RKO (cell line): Measurements from ENCODE around the gene KRTAP19-6.
"Not testable (repeated sequence)": the region's sequence is repeated elsewhere in the genome, so short reads cannot be mapped to it uniquely, and the experiment has no call there.

Source experiments
- DNase-seq: peaks from one replicate; pipeline ENCODE4 v3.0.0-alpha.2; 2016; ENCODE audit warnings: low spot score

KRTAP19-6 gene, protein sequence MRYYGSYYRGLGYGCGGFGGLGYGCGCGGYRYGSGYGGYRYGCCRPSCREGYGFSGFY

DNA sequence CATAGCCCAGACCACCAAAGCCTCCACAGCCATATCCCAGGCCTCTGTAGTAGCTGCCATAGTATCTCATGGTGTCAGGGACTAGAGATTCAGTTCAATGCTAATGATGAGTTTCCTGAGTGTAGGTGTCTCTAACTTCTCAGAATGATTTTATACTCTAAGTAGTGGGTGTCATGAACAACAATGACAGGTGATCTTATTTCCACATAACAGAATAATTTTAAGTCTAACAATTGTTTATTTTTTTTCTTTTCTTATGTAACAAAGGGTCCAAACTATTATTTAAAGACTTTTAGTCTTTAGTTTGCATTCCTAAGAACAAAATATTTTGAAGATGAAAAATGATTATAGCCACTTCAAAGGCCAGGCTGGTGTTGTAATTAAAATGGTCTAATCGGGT lies at the start of gene KRTAP19-6:
KRTAP19-6 (minus strand) TSS at position 101 of the 400 bp plus-strand sequence; CDS start at position 70, 31 bp downstream.
- no peak for DNase-seq

DNA sequence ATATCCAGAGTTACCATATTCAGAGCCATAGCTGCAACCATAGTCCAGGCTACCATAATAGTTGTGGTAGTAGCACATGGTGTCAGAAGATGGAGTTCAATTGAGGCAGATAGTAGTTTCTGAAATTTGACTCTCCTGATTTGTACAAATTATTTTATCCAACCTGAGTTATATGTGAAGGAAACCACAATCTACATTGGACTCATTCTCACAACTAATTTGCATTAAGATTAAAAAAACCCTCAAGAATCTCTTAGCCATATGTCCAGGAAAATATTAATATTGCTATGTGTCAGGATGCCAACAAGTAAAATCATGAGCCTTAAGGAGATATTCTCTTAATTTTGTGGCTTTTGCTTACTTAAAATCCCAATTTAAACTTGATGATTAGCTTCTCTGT lies 48.6 kb upstream of the KRTAP19-6 start, which contains the start of gene KRTAP22-2:
KRTAP22-2 (minus strand) TSS at position 101 of the 400 bp plus-strand sequence.
- no peak for DNase-seq

DNA sequence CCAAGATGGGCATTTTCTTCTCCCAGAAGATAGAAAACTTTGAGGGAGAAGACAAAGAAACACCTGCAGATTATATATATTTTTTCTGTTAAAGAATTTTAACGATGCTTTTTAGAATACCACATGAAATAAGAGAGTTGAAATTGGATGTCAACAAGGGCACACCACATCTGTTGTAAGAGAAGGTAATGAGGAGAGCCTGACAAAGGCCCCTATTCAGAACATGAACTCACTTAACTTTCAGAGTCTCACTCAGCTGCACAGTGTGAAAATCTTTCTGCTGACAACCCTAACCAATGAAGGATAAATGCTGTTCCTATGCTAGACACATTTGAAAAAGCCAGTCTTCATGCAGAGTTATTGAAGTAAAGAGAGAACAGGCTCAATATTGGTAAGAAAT lies 41.2 kb upstream of the KRTAP19-6 start:
- DNase-seq: no peak

DNA sequence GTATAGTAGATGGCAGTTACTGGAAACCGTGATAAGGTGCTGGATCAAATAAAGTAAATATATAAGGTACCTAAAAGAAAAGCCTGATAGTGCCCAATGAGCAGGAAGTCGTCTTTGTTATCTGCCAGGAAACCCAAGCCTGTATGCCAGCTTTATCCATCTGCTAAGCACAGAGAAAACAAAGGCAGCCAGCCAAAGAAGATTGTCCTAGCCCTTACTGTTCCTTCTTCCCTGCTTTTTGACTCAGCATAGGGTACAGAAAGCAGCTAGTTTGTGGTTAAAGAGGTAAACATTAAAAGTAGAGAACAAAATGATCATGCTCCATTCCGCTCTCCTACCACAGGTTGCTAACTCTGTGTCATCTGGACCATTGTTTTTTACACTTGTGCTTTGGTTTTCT lies 38.5 kb upstream of the KRTAP19-6 start:
- DNase-seq: no peak

DNA sequence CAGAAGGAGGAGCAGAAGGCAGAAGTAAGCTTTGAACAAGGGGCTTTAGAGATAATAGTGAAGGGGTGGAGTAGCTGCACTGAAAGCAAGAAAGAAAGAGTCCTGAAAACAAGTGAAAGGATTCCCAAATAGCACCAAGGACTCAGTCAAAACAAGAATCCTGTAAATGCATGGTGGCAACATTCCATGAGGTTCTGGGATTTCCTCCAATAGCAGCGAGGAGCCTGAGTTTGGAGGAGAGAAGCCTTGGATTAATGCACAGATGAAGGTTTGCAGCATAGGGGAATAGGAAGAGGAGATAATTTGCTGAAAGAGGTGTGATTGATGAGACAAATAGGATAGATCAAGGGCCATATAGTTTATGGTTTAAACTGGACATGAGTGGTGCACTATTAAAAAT lies 37.7 kb upstream of the KRTAP19-6 start:
- DNase-seq: no peak

DNA sequence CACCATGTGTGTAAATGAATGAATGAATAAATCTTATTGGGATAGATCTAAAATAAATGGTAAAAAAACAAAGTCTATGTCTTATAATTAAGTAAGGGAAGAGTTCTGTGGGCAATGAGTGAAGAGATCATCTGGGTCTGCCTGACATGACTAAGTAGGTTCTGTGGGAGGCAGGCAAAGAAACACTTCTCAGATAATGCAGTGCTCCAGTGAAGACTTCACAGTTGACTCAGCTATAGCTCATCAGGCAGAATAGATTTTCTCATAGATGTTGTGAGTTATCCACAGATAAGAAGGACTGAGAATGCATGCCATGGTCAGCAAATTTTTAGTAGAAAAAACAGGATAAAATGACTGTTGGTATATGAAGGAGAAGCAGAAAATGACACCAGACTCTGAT lies 36.1 kb upstream of the KRTAP19-6 start:
- peak; percentile 8 for DNase-seq

DNA sequence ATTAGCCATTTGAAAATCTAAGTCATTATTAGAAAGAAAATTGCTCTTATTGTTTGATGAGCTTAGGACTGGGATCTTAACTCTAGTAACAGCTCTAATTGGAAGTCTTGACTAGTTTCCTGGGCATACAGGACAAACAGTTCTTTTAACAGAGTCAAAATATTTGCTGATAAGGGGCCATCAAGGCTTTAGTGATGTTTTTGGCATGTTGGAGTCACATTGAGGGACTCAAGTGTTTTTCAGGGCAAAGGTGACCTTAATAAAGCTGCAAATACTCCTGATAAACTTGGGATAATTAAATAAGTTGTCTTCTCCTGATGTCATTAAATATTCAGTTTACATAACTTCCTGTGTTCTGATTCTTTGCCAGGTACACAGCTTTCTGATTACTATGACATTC lies 26.0 kb upstream of the KRTAP19-6 start:
- no peak for DNase-seq

DNA sequence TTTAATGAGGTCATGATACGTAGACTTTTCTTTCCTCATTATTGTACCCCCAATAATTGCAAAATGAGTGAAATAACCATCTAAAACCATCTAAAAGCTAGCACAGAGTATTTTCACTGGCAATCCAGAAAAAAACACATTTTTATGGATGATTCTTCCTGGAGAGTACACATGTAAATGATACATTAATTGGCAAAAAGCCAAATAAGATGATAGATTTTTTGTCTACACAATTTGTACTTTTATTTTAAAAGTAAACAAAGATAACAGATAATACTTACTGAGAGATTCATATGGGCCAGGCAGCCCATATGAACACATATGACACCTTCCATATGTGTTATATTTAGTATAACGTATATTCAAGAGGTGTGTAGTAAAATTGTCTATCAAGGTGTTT lies 22.0 kb upstream of the KRTAP19-6 start:
- no peak for DNase-seq

DNA sequence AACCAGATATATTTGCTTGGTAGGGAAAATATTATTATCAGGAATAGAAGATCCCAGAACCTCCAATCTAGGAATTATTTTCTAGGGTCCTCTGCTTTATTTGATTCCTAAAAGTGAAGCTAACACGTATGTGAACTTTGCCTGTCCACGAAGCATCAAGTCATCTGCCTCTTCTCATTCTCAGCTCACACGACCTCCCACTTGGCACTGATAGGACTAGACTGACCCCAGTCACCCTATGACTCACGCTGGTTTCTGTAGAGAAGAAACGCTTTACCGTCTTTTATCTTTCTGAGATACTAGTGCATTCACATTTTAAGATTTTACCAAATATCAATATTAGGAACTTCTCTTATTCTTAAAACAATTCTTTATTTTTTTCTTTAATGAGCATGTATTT lies 21.4 kb upstream of the KRTAP19-6 start:
- DNase-seq: no peak

DNA sequence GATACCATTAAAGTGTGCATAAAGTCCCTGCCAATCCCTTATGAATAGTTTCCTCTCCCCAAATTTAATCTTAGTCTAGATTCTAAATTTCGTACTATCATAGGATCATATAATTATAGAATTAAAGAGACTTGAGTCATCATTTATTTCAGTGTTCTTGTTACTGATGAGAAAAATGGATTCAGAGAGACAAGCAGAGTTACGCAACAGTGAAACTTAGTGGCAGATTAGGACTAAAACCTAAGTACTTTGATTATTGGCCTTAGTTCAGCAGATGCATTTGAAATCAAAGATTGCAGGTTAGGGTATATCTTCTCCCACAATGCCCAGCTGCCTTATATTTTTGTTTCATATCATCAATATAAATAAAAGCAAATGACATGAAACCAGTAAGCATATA lies 20.3 kb upstream of the KRTAP19-6 start:
- no peak for DNase-seq

DNA sequence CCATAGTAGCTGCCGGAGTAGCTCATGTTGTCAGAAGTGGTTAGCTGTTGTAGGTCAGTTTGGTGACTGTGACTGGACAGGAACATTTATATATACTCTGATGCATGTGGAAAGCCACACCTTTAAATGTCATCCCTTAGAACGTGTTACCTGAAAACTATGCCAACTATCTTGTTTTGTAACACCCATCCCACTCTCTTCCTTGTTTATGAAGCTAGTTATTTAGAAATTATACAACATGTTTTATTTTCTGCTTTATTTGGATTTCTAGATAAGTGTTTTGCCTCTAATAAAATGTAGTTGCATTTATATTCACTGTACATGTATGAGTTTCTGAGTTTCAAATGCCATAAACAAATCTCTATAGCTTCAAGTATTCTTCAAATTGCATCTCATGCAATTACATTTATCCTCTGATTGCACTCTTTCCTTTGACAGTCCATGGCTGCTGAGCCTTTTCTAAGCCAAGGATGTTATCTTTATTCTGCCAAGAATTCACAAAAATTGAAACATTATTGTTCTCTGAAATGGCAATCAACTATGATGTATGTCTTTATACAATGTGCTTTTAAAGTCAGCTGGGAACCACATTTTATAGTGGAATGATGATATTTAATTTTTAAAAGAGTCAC lies 19.7 kb upstream of the KRTAP19-6 start, which contains the start of gene KRTAP19-7:
KRTAP19-7 (minus strand) TSS at position 51 of the 632 bp plus-strand sequence; CDS start at position 26, 25 bp downstream.
- DNase-seq: no peak

DNA sequence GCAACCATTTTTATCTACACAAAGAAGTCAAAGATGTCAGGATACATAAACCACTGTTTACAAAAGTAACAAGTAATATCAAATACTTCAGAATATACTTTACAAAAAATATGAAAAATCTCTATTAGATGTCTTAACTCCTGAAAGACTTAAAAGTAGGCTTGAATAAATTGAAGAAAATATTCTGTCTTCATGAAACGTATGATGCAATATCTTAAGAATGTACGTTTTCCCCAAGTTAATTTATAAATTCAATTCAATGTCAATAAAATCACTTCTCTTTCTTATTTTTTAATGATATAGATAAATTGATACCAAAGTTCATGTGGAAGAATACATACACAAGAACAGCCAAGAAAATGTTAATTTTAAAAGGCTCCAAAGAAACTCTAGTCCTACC lies 13.4 kb upstream of the KRTAP19-6 start:
- DNase-seq: no peak

DNA sequence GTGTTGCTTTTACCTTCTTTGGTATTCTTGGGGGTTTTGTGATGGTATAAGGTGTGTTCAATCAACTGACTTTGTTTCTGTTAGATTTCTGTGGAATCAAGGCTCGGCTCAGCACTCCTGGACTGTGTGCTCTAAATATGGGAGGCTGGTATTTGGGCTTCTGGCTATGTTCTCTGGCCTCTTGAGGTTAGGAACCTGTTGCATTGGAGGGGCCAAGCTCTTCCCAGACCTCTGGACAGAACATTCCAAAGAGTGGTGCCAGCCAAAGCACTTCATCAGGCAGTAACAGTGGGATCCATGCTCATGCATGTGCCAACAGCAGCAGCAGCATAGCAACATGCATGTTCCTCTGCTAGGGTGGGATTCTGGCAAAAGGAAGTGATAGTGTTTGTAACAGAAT lies 11.1 kb upstream of the KRTAP19-6 start:
- DNase-seq: no peak

DNA sequence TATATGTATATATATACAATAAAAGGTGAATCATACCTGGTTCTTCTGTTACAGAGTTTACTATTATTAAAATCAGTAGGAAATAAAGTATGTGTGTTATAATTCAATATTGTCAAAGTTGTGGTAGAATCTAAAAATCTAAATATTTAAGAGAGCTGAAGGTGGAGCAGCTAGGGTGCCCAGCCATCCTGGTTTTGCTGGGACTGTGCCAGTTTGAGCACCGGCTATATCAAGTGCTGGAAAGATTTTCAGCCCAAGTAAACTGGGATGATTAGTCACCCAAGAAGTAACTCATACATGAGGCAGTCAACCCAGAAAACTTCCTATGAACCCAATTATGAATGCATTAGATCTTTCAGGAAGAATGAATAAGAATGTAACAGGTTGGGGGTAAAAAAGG lies 22.8 kb downstream of the KRTAP19-6 start:
- DNase-seq: peak; percentile 4

DNA sequence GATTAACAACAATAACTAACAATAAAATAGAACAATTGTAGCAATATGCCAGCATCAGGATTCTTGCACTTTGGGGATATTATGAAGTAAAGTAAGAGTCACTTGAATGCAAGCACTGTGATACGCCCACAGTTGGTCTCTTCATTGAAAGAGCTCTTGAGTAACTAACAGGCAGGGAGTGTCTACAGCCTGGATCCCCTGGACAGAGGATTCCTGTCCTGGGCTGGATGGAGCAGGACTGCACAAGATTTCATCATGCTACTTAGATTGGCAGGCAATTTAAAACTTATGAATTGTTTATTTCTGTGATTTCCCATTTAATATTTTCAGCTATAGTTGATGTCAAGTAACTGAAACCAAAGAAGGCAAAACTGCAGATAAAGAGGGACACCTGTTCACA lies 26.0 kb downstream of the KRTAP19-6 start:
- no peak for DNase-seq

DNA sequence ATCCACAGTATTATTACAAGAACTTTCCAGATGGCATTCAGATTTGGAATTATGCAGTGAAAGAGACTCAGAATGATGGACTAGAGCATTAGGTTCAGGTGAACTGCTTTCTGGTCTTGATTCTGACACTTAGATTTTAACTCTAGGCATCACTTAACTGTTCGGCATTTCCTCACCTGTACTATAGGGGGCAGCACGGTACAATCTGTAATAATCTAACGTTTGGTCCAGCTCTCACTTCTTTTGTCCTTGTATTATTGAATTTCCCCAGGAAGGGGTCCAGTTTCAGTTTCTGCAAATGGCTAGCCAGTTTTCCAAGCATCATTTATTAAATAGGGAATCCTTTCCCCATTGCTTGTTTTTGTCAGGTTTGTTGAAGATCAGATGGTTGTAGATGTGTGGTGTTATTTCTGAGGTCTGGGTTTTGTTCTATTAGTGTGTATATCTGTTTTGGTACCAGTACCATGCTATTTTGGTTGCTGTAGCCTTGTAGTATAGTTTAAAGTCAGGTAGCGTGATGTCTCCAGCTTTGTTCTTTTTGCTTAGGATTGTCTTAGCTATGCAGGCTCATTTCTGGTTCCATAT lies 36.0 kb downstream of the KRTAP19-6 start:
- not testable (repeated sequence) for DNase-seq

DNA sequence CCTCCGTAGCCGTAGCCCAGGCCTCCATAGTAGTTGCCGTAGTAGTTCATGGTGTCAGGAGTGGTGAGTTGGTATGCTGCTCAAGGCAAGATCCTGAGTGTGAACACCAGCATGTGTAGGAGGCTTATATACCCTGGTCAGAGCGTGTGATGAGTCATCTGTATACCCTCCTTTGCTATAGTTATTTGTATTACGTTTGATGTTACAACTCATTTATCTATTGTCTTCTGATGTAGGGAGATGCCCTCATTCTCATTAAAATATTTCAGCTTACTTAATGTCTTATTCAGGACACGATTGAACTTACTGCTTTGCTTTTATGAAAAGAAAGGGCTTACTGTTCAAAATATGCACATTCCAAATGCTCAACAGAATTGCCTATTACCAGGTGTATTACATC lies 39.6 kb downstream of the KRTAP19-6 start, which contains the start of gene KRTAP19-5:
KRTAP19-5 (minus strand) TSS at position 101 of the 400 bp plus-strand sequence; CDS start at position 50, 51 bp downstream.
- no peak for DNase-seq

DNA sequence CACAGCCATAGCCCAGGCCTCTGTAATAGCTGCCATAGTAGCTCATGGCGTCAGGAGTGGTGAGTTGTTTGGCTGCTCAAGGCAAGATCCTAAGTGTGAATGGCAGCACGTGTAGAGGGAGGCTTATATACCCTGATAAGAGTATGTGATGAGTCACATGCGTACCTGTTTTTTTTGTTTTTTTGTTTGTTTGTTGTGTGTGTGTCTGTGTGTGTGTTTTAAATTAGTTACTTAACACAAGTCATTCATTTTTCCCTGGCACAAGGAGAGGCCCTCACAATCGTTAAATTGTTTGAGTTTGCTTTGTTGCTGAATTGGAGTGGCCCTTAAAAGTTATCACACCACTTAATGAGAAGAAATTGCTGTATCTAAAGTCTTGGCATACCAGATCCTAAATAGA lies 44.6 kb downstream of the KRTAP19-6 start, which contains the start of gene KRTAP19-4:
KRTAP19-4 (minus strand) TSS at position 101 of the 400 bp plus-strand sequence; CDS start at position 46, 55 bp downstream.
- no peak for DNase-seq

DNA sequence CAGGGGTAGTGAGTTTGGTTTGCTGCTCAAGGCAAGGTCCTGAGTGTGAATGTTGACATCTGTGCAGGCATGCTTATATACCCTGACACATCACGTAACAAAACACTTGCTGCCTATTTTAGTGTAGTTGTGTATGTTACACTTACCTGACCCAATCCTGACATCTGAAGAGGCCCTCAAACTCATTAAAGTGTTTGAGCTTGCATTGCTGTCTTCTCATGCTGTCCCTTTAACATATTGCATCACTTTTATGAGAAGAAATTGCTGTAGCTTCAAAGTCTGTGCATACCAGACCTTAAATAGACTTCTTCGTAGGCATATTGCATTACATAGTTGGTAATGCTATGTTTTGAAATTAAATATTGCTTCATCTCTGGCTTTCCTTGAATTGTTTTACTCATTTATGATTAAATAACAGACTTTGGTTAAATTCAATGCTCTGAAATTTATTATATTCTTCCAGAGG lies 49.7 kb downstream of the KRTAP19-6 start, which contains the start of gene KRTAP19-3:
KRTAP19-3 (minus strand) TSS at position 51 of the 466 bp plus-strand sequence. CDS start 56 bp downstream, outside the sequence.
- DNase-seq: no peak
